Right forelimb (tissue), 1 donor: ENCODE results near the gene SLC35G1.
A peak's percentile ranks its signal among the peaks of the same experiment; 100 is the strongest.

Source experiments
- DNase-seq: peaks from one replicate; pipeline ENCODE4 v3.0.0-alpha.2; 2018

Gene SLC35G1

DNA sequence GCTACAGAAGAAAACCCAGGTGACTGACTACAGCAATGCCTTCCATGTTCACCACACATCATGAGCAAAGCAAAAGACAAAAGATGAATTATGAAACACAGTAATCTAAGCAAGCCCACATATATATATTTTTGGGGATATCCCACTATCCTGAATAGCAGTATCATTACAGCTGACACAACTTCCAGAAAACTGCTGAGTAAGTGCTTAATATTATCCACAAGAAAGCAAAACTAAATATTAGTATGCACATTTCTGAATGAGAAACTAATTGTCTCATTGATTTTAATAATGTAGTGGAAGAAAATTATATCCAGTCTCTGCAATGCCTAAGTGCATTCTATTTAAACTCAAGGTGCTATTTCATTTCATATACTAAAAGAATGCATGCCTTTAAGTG lies 14.5 kb upstream of the SLC35G1 start:
- no peak for DNase-seq

DNA sequence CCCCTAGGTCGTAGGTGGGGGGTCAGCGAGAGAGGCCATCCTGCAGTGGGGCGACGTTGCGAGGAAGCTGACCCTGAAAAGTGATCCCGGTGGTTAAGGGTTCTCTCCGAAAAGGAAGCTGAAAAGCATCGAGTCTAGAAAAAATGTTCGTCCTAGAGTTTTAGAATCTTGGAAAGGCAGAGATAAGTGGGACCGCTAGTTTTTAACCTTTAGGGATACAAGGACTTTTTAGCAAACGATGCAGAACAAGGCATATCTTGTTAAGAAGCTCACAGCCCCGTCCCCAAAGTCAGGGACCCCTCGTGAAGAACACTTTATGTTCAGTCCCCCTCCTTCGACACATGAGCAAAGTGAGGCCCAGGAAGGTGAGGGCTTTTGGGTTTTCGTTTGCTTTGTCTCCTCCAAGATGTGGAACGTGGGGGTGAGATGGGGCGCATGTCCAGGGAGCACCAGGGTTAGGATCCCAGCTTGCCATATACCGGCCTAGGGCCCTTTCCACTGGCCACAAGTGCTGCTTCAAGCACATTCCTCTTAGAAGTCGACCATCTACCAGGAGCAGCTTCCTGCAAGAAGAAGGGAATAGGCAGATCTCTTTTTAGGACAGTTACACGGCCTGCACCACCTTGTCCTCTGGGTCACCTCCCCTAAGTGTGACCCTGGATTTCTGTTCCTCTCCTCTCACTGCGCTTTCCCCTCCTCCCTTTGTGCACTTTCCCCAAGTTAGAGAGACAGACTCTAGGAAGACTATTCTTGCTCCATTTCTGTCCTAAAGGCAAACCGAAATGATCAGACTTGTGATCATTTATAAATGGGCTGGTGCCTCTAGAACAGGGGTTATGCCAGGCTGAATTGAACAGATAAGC lies 969 bp downstream of the SLC35G1 start:
- DNase-seq = peak; percentile 47

DNA sequence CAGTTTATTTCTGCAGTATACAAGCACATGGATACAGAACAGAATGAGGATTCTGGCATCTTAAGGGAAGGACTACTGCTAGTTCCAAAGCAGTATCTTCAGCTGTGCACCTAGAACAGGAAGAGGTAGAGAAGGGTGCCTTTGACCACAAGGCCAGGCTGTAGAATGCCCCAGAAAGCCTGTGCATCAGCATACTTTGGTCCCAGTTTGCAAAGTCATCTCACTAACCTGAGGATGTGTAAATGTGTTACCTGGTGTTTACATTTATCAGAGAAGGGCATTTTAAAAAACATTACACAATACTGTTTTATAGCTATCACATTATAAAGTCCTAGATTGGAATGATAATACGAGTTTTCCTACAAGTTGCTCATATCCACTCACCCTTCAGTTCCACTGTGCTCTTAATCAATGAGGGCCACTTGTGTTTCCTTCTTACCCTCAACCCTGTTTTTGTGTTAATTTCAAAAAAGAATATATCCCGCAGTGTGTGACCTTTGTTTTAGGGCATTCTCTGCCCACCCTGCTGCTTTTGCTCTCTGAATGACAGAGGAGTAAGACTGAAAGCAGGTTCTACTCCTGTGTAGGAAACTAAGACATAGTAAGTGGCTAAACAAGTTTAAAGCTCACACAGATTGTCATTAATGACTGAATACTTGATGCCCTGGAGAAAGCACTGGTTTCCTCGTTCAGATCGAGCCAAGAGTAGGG lies 3.4 kb downstream of the SLC35G1 start:
- DNase-seq = no peak

DNA sequence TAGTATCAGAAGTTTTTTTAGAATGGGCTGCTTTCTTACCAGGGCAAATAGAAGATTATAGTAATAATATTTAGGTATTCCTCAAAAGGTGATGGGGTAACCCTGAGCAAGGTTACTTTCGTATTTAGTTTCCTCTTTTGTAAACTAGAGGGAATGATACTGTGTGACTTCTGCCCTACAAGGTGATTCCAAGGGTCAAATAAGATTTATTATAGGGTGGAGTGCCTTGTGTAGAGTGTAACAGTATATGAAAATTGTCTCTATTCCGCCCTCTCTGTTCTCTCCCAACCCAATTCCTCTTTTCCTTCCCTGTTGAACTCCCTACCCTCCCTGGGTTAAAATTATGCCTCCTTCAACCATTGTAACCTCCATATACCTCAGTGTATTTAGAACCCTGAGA lies 5.3 kb downstream of the SLC35G1 start:
- no peak for DNase-seq

DNA sequence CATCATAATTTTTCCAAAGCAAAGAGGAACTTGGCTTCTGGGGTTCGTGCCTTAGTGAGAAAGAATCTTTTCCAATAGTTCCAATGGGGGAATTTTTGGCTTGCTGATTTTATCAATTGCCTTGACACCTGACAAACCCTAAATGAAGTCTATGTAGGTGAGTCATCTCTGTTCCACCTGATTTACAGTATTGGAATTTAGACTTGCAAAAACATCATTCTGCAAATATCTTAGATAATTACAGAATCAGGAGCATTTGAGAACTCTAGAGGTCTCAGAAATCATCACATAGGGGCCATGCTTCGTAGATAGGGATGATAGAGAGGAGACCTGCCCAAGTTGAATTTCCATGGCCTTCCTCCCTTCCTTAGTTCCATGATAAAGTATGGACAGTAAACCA lies 9.3 kb downstream of the SLC35G1 start:
- DNase-seq = no peak

DNA sequence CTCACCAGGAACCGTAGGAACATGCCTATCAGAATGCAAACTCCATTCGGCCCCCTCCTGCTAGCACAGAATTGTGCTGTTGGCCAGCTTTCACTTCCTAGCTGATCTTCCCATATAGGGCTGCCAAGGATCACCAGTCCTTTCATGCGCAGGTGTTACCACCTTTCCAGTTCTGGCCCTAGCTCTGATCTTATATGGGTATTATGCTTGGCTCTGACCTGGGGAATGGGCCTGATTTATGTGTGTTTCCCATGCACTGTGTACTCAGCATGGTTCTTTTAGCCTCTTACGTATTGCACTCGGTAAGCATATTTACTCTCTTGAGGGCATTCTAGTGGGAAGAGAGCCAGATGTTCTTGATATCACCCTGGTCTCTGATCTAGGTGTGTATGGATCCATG lies 11.1 kb downstream of the SLC35G1 start:
- no peak for DNase-seq

DNA sequence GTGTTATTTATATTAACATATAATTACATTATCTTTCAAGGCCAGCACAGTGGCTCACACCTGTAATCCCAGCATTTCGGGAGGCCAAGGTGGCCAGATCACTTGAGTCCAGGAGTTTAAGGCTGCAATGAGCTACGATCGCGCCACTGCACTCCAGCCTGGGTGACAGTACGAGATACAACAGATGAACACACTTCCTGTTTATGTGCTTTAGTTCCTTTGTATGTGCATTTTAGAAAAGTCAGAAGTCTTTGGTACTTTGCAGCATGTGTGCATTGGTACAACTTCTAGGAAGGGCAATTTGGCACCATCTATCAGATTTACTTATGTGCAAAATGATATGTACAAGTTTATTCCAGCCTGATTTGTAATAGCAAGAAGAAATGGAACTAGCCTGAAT lies 13.3 kb downstream of the SLC35G1 start:
- no peak for DNase-seq

DNA sequence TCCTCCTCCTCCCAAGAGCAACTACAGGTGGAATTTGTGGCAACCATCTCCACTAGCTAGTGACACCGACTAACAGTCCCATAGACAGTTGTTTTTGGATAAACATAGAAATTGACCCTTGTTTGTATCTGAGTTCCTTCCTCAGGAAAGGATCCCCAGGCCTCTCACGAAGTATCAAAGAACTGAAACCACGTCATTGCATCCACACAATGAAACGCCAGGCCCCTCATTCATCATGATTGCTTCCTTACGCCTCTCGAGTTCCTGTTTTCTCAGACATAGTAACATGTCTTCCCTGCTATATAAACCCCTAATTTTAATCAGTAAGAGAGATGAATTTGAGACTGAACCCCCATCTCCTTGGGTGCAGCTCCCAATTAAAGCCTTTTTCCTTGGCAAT lies 18.1 kb downstream of the SLC35G1 start:
- no peak for DNase-seq

DNA sequence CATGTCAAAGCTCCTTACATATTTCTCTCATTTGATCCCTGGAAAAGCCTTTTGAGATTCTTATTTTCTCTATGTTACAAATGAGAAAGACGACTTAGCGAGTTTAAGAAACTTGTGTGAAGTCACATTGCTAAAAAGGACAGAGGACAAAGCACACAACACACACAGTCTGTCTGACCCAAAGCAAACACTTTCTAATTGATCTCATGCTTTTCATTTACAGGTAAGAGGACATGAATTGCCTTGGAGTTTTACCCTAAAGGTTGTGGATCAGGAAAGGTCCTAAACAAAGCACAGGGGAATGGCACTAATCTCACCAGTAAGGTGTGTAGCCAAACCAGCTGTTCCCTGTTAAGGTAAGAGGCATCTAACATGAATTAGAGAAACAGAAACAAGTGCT lies 18.7 kb downstream of the SLC35G1 start:
- DNase-seq = no peak

DNA sequence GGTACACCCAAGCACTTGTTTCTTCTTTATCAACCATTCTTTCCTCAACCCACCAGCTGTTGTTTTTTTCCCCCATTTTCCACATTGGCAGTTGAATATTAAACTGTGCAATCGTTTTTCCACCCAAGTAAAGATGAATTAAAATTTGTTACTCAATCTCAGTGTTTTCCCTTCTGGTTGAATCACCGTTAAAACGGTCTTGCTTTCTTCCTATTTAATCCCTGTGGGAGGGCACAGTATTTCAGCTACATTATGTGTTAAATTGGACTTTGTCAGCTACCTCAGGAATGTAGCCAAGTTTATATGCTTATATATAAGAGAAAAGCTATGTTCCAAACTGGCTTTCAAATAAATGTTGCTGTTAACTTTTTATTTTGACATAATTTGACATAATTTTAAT lies 19.9 kb downstream of the SLC35G1 start:
- no peak for DNase-seq

DNA sequence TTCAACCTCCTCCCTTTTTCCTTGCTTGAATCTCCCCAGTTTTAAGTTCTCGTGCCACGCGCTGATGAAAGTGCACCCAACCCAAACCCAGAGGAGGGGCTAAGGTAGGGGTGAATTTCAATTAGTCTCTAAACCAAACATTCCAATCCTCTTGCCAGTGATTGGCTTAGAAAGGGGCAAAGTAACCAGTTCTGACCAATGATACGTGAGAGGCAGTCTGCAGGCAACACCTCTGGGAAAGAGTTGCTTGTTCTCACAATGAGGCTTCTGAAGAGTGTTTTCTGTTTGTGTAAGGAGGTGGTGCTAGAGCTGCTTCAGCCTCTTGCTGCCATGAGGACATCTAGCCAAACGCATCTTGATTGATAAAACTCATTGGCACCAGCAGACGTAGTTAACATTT lies 21.8 kb downstream of the SLC35G1 start:
- DNase-seq = no peak

DNA sequence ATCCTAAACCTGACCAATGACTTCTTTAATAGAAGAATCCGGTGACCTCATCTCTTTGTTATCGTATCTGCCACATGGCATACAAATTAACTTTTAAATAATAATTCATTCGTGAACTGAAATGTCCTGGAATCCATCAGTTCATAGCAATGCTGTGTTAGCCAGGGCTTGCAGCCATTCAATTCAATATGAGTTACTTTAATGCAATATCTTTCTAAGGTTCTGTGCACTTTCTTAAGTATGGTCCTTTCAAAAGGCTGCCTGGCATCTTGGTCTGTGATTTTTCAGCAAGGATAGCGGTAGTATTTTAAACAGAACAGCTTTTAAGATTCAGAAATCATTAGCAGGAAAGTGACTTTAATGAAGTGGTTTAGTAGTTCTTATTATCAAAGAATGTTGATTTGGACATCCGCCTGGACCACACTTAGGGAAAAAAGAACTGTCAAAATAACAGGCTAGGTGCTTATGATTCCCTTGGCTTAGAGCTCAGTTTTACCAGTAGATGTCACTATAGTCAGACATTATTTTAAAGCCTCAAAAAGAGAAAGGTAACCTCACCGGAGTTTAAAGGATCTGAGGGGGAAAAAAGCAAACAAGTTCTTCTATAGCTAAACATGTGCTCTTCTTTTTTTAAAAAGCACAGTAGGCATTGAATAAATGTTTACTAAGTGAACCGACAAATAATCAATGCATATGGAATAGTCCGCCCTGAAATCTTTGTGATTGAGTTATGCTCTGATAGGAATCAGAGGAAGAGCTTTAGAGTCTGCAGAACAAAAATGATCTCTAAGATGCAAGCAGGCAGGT lies 22.7 kb downstream of the SLC35G1 start:
- no peak for DNase-seq

DNA sequence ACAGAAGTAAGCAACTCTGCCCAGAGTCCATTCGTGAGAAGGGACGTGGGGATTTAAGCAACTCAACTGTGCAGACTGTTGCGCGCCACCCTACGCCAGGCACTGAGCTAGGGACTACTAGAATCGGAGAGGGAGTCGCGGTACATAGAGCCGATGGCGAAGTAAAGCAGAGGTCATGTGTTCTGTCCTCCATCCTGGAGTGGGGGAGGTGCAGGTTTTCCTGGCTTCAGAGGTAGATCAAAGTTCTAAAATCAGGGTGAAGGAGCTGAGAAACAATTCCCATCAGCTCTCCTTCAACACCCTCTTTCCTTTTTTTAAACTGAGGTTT lies 23.2 kb downstream of the SLC35G1 start:
- no peak for DNase-seq

DNA sequence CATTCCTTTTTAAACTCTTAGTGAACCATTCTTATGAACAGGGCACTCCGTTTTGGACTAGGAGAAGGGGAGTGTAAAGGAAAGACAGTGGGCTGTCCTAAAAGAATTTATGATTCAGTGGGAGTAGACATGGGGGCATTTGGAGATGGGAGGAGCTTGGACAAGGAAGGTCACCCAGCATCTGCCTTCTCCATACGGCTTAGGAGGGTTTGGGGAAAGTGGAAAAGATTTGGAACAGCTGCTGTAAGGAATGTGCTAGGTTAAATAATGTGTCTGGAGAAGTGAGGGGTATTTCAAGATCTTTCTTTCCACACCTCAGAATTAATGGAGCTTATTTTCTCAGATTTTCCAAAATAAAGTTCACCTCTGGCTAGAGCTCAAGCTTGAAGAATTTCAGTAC lies 24.0 kb downstream of the SLC35G1 start:
- DNase-seq = no peak

DNA sequence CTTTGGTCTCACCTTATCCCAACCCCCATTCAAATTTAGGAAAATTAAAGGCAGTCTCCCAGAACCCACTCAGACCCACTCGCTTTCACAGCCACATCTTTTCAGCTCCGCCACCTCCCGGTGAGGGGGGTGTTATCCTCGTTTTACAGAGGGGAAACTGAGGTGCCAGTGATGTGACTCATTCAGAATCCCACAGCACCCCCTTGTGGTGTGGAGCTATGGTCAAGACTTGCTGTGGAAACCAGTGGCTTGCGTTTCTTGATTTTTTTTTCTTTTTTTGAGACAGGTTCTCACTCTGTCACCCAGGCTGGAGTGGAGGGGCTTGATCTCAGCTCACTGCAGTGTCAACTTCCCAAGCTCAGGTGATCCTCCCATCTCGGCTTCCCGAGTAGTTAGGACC lies 27.6 kb downstream of the SLC35G1 start:
- no peak for DNase-seq

DNA sequence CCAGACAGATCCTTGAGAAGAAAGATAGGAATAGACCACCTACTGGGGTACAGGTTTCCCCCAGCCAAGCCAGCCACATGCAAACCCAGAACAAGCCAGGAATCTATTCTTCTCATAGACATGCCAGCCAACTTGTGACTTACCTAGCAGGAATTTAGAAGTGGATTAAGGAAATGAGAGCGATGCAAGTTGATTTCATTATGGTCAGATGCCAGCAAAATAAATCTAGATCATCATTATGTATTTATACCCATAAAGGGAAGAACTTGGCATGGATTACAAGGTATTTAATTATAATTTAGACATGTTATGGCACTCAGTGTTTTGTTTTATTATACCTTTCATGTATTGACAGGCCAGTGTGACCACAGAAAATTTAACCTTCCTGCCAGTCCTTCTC lies 32.8 kb downstream of the SLC35G1 start:
- DNase-seq = no peak

DNA sequence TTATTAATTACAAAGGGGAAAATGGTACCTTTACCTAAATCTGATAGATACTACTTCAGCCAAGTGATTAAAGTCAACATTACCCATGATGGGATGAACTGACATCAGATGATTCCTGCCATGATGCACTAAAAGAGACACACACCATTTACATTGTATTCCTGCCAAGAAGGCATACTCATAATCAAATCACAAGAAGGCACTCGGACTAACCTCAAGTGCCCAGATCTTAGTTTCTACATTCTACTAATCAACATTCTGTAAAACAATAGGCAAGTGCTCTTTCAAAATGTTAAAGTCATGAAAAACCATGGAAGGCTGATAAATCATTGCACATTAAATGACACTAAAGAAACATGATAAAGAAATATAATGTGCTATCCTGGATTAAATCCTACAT lies 44.4 kb downstream of the SLC35G1 start:
- no peak for DNase-seq

DNA sequence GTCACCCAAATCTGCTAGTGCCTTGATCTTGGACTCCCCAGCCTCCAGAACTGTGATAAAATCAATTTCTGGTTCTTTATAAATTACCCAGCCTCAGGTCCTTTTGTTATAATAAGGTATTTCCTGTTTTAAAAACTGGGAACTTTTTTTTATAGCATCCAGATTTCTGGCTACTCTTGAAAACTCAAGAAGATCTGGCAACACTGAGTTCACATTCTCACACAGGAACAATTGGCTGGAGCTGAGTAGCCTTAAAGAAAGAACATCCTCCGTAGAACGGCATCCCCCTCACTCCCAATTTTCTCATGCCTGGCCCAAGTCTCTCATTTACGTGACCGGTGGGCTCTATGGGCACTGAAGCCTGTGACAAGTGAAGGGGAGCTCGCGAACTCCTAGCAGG lies 47.1 kb downstream of the SLC35G1 start:
- DNase-seq = no peak

DNA sequence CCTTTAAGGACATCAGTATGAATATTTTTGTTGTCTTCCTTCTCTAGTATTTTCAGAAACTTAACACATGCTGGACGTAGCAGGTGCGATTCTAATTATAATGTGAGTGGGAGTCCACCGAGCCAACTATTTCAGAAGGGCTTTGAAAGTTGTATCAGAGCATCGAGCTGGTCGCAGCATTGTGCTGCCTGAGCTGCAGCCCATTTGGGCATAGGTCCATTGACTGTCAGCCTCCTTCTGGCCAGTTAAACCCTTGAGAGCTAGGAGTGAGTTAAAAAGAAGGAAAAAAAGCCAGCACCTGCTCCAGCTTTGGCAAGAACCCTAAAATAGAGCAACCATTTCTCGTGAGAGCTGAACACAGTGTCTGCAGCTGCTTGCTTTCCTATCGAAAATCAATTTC lies 47.8 kb downstream of the SLC35G1 start:
- no peak for DNase-seq

DNA sequence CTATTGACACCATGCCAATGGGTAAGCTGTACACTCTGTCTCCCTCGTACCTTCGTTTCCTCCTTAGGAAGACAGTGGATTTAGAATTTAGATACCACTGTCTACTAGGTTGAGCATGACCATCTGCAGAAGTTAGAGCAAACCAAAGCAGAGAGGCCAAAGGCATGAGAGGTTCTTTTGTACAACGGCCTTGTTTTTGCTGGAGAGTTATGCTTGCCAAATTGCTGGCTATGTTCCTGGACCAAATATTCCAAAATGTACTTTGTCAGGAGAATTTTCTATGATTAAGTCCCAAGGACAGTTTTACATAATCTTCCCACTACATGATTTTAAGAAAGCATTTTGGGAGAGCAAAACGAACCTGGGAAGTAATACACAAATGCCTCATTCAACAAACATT lies 52.0 kb downstream of the SLC35G1 start:
- no peak for DNase-seq

DNA sequence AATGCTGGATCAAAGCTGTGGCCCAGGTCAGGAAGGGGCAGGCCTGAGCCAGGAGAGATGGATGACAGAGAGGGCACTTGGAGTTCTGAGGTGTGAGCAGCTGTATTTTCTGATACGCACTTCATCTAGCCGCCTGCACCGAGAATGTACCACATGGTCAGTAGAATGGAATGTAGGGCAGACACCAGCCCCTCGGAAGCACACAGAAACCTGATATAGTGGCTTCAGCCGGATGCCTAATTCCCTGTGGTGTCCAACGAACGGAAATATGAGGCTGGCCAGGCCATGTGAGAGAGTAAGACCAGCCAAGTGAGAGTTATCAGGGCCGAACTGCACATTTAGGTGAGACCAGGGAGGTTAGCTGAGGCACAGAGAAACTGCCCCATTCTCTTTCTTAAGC lies 53.3 kb downstream of the SLC35G1 start:
- peak; percentile 54 for DNase-seq

DNA sequence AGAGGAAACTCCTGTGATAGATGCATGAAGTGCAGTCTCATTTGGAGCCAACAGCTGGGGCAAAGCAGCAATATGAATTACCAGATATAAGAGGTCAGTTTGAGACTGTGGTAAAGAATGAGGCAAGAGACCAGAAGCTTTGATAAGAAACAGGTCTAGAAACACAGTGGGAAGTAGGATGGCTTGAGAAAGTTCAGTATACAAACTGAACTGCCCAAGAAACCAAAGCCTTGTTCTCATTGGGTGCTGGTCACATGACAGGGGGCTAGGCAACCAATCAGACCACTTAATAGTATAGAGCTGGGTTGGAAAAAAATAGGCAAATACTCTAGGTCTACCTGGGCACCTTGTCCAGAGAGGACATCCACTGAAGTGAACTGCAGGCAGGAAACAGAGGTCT lies 53.7 kb downstream of the SLC35G1 start:
- no peak for DNase-seq

DNA sequence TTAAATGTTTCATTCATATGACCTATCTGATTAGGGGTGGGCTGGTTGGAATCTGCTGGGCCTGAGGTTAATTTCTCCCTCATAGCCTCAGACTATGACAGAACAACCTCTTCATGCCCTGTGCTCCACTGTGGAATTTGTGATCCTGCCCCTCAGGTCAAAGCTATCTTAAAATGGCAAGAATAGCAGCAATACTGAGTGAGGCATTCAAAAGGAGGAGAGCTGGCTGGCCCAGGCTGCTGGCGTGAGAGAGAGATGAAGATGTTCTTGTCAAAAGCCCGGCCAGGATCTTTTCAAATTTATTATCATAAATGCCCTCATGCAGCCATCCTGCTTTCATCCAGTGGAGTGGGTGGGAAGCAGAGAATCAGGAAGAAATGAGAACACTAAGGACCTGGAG lies 58.1 kb downstream of the SLC35G1 start:
- no peak for DNase-seq
